NCI-H510A (cell line): ENCODE results near the gene EXOC6B.
"Not testable (repeated sequence)": the region's sequence is repeated elsewhere in the genome, so short reads cannot be mapped to it uniquely, and the experiment has no call there.

Experiments
- DNase-seq: peaks from one replicate; lab custom pipeline; 2025; lab: John Stamatoyannopoulos, UW

Gene EXOC6B

DNA sequence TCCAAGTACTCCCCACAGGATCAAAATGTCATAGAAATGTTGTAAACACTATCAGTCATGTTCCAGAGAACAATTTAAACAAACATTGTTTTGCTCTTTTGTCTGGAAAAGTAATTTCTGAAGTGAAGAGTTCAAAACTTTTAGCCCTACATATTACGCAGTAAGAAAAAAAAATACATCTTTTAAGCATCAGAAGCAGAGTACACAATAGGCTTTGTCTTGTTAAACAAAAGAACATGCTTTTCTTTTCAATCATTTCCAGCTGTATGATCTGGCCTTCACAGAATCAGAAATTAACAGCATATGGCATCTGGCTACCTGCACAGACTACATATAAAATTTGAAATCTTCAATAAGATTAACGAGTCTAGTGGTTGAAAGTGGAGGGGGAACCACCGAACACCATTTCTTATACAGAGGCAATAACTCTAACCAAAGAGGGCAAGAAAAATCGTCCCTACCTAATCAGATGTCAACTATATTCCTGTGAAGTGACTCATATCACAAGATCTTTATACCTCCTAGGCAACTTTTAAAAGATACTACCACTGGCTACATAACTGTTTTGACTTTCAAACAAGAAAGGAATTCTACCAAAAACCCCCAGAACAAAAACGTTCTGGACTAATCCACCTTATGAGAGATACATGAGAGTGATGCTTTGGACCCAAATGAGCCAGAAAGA is 149.3 kb downstream of the EXOC6B start:
- no peak for DNase-seq

DNA sequence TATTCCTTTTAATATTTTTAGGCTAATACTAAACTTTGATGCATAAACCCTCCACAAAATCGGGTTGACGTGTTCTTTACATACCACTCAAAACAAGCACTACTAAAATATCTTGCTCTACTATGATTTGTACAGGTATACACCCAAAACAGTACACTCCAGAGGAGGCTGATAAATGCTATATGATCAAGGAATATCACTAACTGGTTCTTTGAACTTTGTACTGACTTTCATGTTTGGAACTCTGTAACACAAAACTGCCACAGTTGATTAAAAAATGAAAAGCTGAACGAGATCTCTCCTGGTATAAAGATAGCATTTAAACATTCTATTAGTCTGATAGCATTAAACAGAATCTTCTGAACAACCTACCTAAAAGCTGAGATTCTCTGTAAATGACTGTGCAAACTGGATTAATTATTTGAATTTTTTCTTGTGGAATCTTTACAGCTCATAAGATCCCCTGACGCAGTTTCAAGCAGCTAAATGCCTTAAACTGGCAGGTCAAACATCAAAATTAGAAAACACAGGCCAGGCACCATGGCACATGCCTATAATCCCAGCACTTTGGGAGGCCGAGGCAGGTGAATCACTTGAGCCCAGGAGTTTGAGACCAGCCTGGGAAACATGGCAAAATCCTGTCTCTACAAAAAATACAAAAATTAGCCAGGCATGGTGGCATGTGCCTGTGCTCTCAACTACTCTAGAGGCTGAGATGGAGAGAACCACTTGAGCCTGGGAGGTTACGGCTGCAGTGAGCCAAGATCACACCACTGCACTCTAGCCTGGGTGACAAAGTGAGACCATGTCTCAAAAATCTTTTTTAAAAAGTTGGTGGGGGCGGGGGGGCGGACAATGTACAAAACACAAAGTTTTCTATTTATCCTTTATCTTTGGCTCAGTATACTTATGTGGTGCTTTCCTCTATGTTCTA is 150.6 kb downstream of the EXOC6B start:
- no peak for DNase-seq

DNA sequence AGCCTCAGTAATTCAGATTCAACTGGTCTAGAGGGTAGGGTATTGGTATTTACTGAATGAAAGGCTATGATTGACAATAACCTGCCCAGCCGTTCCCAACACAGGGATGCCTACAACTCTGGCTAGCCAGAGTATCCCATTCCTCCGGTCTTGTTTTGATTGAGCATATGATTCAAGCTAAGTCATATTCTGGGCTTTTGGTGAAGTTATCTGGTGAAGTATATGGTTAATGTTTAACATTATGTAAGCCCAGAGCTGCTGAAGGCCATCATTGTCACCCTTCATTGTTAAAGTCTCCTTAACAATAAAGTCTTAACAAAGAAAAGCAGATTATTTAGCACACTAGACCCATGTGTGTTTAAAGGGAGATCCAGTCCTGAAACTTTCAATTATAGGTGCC is 152.6 kb downstream of the EXOC6B start:
- no peak for DNase-seq

DNA sequence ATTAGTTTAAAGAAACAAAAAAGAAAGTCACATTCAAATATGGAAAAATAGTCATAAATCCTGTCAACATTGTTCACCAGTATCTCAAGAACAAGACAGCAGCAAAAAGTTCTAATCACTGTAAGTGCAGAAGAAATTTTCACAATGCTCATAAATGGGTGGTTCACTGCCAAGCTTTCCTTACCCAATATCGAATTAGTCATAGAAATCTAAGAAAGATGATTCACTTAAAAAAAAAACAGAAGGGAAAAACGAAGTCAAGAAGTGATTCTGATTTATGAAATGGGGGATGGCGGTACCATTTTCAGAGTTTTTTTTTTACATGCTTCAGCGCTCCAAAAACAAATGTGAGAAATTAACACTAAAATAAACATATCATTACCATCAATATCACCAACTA is 156.7 kb downstream of the EXOC6B start:
- no peak for DNase-seq

DNA sequence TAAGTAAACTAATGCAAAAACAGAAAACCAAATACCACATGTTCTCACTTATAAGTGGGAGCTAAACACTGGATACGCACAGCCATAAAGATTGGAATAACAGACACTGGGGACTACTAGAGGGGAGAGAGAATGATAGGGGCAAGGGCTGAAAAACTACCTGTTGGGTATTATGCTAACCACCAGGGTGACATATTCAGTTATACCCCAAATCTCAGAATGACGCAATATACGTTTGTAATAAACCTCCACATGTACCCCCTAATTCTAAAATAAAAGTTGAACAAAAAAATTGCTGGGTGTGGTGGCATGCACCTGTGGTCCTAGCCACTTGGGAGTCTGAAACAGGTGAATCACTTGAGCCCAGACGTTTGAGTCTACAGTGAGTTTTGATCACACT is 157.2 kb downstream of the EXOC6B start:
- no peak for DNase-seq

DNA sequence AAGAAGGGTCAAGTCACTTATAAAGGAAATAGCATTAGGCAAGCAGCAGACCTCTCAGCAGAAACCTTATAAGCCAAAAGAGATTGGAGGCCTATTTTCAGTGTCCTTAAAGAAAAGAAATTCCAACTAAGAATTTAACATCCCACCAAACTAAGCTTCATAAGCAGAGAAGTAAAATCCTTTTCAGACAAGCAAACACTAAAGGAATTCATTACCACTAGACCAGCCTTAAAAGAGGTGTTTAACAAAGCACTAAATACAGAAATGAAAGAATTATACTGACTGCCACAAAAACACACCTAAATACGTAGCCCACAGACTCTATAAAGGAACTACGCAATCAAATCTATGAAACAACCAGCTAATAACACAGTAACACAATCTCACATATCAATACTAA is 160.4 kb downstream of the EXOC6B start:
- DNase-seq: no peak

DNA sequence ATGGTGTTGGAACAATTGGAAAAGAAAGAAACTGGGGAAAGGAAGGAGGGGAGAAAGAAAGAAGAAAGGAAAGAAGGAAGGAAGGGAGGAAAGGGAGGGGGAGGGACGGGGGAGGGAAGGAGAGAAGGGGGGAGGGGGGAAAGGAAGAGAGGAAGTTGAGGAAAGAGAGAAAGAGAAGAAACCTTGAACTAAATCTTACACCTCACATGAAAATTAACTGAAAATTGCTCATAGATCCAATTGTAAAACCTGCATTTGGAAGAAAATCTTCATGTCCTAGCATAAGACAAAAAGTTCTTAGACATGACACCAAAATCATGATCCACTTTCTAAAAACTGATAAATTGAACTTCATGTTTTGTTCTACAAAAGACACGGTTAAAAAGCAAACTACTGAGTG is 163.8 kb downstream of the EXOC6B start:
- no peak for DNase-seq

DNA sequence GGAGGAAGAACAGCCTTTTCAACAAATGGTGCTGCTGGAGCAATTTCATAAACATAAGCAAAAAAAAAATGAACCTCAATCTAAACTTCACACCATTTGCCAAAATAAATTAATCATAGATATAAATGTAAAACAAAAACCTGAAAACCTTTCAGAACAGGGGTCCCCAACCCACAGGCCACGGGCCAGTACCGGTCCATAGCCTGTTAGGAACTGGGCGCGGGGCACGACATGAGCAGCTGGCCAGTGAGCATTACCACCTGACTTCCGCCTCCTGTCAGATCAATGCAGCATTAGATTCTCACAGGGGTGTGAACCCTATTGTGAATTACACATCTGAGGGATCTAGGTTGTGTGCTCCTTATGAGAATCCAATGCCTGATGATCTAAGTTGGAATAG is 176.0 kb downstream of the EXOC6B start:
- DNase-seq: no peak

DNA sequence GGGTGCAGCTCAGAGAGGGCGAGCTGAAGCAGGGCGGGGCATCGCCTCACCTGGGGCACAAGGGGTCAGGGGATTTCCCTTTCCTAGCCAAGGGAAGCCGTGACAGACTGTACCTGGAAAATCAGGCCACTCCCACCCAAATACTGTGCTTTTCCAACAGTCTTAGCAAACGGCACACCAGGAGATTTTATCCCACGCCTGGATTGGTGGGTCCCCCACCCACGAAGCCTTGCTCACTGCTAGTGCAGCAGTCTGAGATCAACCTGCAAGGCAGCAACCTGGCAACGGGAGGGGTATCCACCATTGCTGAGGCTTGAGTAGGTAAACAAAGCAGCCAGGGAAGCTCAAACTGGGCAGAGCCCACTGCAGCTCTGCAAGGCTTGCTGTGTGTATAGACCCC is 184.6 kb downstream of the EXOC6B start:
- DNase-seq: not testable (repeated sequence)

DNA sequence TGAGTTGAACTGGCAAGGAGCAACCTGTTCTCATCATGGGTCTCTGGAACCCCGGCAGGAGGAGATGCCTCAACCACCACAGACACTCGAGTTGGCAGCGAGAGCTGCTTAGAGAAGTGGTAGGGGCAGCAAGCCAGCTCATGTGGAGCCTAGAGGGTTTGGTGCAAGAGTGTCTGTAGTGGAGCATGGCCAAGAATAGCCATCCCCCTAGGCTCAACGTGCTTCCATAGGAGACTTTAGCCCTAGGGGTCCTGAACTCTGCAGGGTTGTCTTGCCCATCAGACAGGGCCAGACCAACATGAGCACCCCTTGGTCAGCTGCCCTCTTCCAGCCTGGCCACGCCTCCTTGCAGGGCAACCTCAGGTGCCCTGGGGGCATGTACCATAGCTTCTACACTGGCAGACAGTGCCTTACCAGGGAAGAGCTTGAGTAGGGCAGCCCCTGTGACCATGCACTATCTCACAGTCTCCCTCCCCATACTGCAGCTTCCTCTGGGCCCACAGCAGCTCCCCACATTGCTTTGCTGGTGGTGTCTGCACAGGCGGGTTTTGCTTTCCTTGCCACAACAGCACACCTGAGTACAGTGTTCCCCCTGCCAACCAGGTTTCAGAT is 187.1 kb downstream of the EXOC6B start:
- no peak for DNase-seq

DNA sequence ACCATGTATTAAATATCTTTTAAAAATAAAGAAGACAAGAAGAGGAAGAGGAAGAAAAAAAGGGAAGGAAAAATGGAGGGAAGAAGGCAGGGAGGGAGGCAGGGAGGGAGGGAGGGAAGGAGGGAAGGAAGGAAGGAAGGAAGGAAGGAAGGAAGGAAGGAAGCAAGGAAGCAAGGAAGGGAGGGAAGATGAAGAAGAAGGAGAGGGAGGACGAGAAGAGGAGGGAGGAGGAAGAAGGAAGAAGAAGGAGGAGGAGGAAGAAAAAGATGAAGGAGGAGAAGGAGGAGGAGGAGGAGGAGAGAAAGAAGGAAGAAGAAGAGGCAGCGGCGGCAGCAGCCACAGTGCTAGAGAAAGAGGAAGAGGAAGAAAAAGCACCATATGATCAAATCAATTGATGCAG is 189.6 kb downstream of the EXOC6B start:
- DNase-seq: no peak

DNA sequence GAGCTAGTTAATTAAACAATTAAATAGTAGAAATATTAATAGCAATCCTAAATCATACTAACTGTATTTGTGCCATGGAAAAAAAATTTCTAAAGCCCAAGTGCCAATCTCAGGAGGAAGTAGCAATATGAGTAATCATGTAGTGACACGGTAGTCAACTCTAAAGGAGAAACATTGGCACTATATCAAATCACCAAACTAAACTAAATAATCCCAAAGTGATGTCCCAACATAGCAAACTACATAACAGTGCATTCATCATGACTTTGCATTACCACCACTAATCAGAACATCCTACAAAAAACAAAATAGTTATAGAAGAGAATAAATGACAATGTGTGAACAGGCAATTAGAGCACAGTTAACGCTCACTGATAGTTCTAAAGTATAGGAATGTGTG is 195.1 kb downstream of the EXOC6B start:
- no peak for DNase-seq

DNA sequence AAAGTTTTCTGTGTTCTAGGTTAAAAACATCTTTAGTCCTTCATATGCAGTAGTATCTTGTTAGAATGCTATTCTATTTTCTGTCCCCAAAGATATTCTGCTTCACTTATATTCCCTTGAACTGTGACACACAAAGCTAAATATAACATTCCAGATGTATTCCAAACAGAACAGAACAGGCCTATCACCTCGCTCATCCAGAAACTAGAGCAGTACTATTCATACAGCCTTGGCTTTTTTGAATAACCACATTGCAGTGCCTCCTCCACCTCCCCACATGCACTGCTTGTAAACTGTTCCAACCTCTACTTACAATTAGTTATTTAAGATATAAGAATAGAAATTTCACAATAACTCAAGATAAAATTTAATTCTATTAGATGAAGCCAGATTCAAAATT is 196.8 kb downstream of the EXOC6B start:
- no peak for DNase-seq

DNA sequence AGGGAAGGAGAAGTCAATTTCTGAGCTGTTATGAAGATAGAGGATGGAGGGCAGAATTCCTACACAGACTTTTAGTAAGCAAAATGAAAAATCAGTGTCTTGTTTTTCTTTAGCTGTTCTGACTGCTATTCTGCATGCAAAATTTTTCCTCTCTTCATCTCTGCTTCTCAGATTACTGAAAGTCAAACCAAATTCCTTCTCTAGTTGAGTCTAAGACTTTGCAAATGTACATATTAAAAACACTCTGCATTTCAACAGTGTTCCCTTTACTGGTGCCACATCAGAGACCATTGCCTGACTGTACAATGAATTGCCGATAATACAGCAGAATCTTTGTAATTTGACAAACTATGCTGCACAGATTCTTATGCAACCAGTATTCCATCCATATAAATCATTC is 198.8 kb downstream of the EXOC6B start:
- DNase-seq: no peak

DNA sequence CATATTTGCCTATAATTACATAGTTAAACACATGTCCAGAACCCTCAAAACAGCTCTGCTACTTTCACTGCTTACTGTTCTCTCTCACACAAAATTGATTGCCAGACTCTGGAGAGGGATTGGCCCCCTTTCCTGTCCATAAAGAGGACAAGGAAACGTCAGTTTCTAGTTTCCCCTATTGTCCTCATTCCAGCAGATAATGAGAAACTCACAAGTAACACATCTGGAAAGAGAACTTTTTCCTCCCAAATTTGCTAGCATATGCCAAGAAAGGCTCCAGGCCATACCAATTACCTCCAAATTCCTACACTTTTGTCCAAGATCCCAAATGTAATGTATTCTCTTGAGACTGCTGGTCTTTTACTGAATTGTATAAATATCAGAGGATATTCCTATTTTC is 200.5 kb downstream of the EXOC6B start:
- no peak for DNase-seq

DNA sequence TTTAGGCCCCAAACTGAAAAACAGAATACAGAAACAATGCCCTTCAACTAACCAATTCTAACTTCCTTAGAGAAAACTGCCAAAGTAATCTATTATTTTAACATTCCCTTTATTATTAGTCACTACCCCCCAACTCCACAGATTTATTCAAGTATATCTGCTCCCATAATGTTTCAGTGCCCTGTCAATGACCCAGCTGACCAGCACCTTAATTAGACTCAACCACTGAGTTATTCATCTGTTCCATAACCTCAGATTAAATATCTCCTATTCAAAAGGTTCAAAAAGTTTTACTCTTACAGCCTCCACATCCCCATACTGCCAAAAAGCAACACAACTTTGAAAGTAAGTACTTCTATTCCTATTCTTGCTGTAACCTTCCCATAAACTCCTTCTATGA is 202.4 kb downstream of the EXOC6B start:
- no peak for DNase-seq

DNA sequence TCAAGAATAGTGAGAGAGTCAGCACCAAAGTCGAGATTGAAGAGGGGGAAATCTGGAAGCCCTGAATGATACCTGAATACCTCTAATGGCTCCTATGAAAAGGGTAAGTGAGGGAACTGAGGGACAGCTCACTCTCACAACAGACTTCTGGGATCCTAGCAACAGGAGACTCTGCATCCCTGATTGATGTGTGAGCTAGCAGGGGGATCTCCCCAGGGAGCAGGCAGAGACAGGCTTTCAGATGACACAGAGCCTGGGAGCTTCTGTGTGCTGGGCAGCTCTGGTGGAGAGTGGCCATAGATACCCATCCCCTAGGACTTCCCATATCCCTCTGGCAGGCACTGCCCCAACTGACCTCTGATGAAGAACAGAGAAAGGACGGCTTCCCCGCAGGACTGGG is 206.2 kb downstream of the EXOC6B start:
- no peak for DNase-seq

DNA sequence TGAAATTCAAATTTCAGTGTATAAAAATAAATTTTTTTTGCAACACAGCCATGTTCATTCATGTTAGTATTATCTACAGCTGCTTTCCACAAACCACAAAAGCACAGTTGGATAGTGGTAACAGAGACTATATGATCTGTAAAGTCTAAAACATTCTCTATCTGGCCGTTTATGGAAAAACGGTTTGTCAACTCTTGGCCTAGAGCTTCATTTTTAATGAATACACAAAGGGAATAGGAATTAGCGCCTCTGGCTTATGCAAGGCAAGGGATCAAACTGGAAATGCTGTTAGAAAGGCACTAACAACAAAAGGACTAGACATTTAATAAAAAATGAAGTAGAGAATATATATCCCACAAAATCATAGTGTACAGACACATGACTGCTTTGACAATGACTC is 211.9 kb downstream of the EXOC6B start:
- no peak for DNase-seq

DNA sequence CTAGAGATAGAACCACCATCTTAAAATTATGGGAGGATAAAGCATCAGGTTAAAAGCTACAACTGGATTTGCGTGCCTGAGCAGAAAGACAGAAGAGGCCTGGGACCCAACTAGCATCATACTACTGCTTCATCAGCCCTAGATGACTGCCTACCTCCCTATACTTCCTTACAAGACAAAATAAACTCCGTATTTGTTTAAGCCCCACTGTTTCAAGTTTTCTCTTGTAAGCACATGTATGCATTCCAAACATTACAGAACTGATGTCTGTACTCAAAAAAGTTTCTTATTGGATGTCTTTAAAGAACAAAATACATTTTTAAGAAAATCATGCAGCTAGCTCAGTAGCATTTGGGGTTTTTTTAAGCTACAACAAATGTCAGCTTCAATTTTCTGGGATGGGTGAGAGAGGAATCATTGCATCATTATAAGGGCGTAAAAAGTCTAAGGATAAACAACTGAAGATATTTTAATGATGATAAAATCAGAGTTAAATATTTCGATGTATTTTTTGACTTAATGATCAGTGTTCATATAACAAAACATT is 213.1 kb downstream of the EXOC6B start:
- no peak for DNase-seq

DNA sequence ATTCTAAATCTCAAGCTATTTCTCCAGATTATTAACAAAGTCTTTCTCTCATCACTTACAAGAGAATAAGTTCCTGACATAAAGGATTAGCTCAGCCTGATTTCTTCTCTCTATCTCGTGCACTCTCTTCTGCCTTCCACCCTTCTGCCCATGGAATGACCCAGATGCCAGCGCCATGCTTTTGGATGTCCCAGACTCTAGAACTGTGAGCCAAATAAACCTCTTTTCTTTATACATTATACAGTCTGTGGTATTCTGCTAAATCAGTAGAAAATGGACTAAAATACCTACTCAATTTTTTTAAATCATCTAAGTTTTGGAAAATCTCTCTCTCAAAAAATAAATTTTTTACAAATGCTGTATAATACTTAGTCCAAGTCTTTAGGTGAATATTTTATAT is 218.6 kb downstream of the EXOC6B start:
- no peak for DNase-seq

DNA sequence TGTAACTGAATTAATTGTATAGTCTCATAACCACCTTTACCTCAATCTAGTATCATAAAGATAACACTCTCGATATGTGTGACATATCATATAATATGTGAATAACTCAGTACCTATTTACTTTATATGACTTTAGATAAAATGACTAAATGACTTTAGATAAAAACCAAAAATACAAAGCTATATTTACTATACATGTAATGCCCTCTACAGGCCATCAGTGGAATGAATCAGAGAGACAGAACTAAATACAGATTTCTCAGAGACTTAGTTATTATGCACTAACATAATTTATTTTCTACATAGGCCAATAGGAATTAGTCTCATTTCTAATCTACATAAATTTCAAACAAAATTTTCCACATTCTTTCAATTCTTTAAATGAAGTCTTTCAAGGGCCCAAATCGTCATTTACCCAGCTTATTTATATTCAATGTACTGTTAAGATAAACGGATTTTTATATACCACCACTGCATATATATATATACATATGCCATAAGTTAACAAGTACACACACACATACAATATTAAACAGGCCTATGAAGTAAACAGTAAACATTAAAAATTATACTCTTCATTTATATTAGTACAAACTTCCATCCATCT is 219.9 kb downstream of the EXOC6B start:
- DNase-seq: no peak

DNA sequence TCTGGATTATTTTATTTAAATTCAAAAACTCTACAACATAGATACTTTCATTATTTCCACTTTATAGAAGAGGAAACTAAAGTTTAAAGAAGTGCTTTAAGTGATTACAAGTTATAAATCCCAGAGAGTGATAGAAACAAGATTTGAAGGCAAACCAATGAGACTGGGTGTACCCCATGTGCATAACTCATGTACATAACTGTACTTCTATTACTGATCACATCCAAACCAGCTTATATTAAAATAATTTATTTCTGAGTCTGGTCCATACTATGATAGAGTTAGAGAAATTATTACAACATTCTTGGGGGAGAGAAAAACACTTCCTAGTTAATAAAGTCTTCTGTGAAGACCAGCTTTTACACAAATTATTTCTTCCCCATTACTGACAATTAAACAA is 221.4 kb downstream of the EXOC6B start:
- no peak for DNase-seq
